Effector memory CD4-positive, alpha-beta T cell (primary cell): Measurements from ENCODE around the gene PLPPR3.

Experiments
- DNase-seq, 3 donors: peaks; one replicate each; pipeline ENCODE4 v3.0.0-alpha.2; 2020
- H3K27ac ChIP-seq: 2 replicates; pipeline ENCODE4 v1.7.0; 2013; ENCODE audit warnings: mild to moderate bottlenecking, low read length, moderate library complexity; ENCODE audit not compliant: insufficient read depth, poor library complexity, severe bottlenecking
- H3K27me3 ChIP-seq: replicated peaks from 2 replicates; pipeline ENCODE4 v1.7.0; 2013; ENCODE audit warnings: mild to moderate bottlenecking, low read length; ENCODE audit not compliant: insufficient read depth, control insufficient read depth, poor library complexity, severe bottlenecking
- H3K36me3 ChIP-seq: 2 replicates; pipeline ENCODE4 v1.7.0; 2013; ENCODE audit warnings: mild to moderate bottlenecking, low read length, moderate library complexity; ENCODE audit not compliant: control insufficient read depth, insufficient read depth
- H3K4me1 ChIP-seq: 2 replicates; pipeline ENCODE4 v1.7.0; 2013; ENCODE audit warnings: low read length, mild to moderate bottlenecking; ENCODE audit not compliant: control insufficient read depth, insufficient read depth, poor library complexity, severe bottlenecking
- H3K4me3 ChIP-seq: 2 replicates; pipeline ENCODE4 v1.7.0; 2013; ENCODE audit warnings: low read length, low read depth, mild to moderate bottlenecking; ENCODE audit not compliant: insufficient read depth, poor library complexity, severe bottlenecking
- H3K9me3 ChIP-seq: 2 replicates; pipeline ENCODE4 v1.7.0; 2013; ENCODE audit warnings: mild to moderate bottlenecking, low read length, moderate library complexity; ENCODE audit not compliant: control insufficient read depth

PLPPR3 gene

GRCh38 chr19:813219-814151 lies 8.3 kb downstream of the PLPPR3 start:
- Histone ChIP-seq H3K9me3 (no peaks in the 10 kb centered on the region), H3K36me3 (peaks cover 37% of the 10 kb centered on the region), H3K4me1 (no peaks in the 10 kb centered on the region), H3K4me3 (no peak overlapping the region), H3K27me3 (no peaks in the 10 kb centered on the region), H3K27ac (no peak overlapping the region)
- no peak for DNase-seq

DNA sequence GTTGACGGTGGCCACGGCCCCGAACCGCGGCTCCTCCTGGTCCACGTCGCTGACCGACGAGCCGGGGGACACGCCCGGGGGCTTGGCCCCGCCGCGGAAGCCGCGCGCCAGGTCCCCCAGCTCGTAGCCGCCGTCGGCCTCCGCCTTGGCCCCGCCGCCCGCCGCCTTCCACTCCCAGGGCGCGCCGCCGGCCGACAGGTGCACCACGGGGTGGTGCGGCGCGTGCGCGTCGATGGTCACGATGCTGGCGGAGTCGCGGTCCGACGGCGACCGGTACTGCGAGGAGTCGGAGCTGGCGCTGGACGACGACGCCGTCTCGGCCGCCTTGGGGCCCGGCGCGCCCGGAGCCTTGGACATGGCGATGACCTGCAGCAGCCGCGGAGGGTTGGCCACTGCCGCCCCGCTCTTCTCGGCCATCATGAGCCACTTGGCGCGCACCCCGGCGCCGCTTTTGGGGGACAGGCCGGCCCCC lies 9.0 kb downstream of the PLPPR3 start:
- no peaks in the 10 kb centered on the region for H3K4me1 ChIP-seq
- no peaks in the 10 kb centered on the region for H3K27me3 ChIP-seq
- no peak overlapping the region for H3K27ac ChIP-seq
- peaks cover 44% of the 10 kb centered on the region for H3K36me3 ChIP-seq
- H3K4me3 ChIP-seq, result no peak overlapping the region
- no peaks in the 10 kb centered on the region for H3K9me3 ChIP-seq
- DNase-seq, result no peak

GRCh38 chr19:812049-812746 lies 9.6 kb downstream of the PLPPR3 start:
- H3K36me3 ChIP-seq, result peaks cover 49% of the 10 kb centered on the region
- no peaks in the 10 kb centered on the region for H3K9me3 ChIP-seq
- DNase-seq, result no peak
- no peak overlapping the region for H3K27ac ChIP-seq
- H3K4me1 ChIP-seq, result no peaks in the 10 kb centered on the region
- H3K27me3 ChIP-seq, result no peaks in the 10 kb centered on the region
- H3K4me3 ChIP-seq, result no peak overlapping the region

DNA sequence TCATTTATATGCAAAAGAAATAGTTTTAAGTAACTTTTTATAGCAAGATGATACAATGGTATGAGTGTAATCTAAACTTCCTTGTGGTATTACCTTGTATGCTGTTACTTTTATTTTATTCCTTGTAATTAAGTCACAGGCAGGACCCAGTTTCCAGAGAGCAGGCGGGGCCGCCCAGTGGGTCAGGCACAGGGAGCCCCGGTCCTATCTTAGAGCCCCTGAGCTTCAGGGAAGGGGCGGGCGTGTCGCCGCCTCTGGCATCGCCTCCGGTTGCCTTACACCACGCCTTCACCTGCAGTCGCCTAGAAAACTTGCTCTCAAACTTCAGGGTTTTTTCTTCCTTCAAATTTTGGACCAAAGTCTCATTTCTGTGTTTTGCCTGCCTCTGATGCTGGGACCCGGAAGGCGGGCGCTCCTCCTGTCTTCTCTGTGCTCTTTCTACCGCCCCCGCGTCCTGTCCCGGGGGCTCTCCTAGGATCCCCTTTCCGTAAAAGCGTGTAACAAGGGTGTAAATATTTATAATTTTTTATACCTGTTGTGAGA lies 10.2 kb downstream of the PLPPR3 start:
- no peaks in the 10 kb centered on the region for H3K27me3 ChIP-seq
- no peaks in the 10 kb centered on the region for H3K9me3 ChIP-seq
- no peak overlapping the region for H3K27ac ChIP-seq
- H3K4me3 ChIP-seq, result no peak overlapping the region
- H3K4me1 ChIP-seq, result no peaks in the 10 kb centered on the region
- DNase-seq, result no peak
- H3K36me3 ChIP-seq, result peaks cover 56% of the 10 kb centered on the region

DNA sequence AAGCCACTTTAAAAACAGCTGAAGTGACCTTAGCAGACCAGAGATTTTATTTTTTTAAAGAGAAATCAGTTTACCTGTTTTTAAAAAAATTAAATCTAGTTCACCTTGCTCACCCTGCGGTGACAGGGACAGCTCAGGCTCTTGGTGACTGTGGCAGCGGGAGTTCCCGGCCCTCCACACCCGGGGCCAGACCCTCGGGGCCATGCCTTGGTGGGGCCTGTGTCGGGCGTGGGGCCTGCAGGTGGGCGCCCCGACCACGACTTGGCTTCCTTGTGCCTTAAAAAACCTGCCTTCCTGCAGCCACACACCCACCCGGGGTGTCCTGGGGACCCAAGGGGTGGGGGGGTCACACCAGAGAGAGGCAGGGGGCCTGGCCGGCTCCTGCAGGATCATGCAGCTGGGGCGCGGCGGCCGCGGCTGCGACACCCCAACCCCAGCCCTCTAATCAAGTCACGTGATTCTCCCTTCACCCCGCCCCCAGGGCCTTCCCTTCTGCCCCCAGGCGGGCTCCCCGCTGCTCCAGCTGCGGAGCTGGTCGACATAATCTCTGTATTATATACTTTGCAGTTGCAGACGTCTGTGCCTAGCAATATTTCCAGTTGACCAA lies 10.8 kb downstream of the PLPPR3 start:
- Histone ChIP-seq H3K9me3 (no peaks in the 10 kb centered on the region), H3K36me3 (peaks cover 62% of the 10 kb centered on the region), H3K27me3 (no peaks in the 10 kb centered on the region), H3K4me3 (no peak overlapping the region), H3K27ac (no peak overlapping the region), H3K4me1 (no peaks in the 10 kb centered on the region)
- DNase-seq, result no peak

- Histone ChIP-seq H3K27me3 (no peaks in the 10 kb centered on the region), H3K4me1 (no peaks in the 10 kb centered on the region), H3K9me3 (no peaks in the 10 kb centered on the region), H3K27ac (no peak overlapping the region), H3K4me3 (no peak overlapping the region), H3K36me3 (peaks cover 68% of the 10 kb centered on the region)
- no peak for DNase-seq
Observed at GRCh38 chr19:810077-810855, 11.5 kb downstream of the PLPPR3 start.

GRCh38 chr19:808423-808775 lies 13.4 kb downstream of the PLPPR3 start:
- H3K27ac ChIP-seq, result no peak overlapping the region
- no peaks in the 10 kb centered on the region for H3K9me3 ChIP-seq
- peaks cover 4% of the 10 kb centered on the region for H3K4me1 ChIP-seq
- H3K27me3 ChIP-seq, result no peaks in the 10 kb centered on the region
- peaks cover 86% of the 10 kb centered on the region for H3K36me3 ChIP-seq
- no peak overlapping the region for H3K4me3 ChIP-seq
- no peak for DNase-seq

GRCh38 chr19:807627-808422 lies 13.9 kb downstream of the PLPPR3 start:
- no peaks in the 10 kb centered on the region for H3K9me3 ChIP-seq
- H3K27me3 ChIP-seq, result no peaks in the 10 kb centered on the region
- no peak for DNase-seq

More at GRCh38 chr19:807627-808422, 13.9 kb downstream of the PLPPR3 start:
- Histone ChIP-seq H3K36me3 (peaks cover 89% of the 10 kb centered on the region), H3K4me3 (no peak overlapping the region), H3K27ac (no peak overlapping the region), H3K4me1 (peaks cover 9% of the 10 kb centered on the region)
